Esophagus squamous epithelium (tissue), 4 donors: ENCODE data around the gene FBXW7.

Experiments
- CTCF ChIP-seq, 6 experiments: fragments of 450-650 bp in 4 of 6; fragments of 200-600 bp in 2 of 6; sonication (generic) in 2 of 6; IDR thresholded peaks; one replicate each; pipeline ENCODE4 v1.5.1; 2016 to 2019; ENCODE audit warnings: antibody characterized with exemption in 6 of 6, mild to moderate bottlenecking in 4 of 6, moderate library complexity in 4 of 6
- POLR2A ChIP-seq, 4 donors: fragments of 450-650 bp; IDR thresholded peaks; one replicate each; pipeline ENCODE4 v1.6.1; 2017; ENCODE audit warnings: antibody characterized with exemption in 4 of 4, mild to moderate bottlenecking in 4 of 4, moderate library complexity in 3 of 4

DNA sequence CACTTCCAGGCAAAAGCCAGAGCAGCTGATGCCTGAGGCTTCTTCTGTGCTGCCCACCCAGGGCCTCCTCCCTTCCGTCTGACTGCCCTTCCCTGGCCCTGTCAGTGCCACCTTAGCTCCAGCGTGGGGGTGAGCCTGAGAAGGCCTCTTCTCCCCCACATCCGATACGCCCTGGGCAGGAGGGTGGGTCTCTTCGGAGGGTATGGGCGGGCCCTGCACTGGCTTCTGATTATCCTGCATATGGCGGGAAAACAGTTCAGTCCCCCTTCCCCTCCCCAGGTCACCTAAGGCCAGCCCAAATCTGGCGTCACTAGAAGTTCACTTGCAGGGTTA lies 256.7 kb downstream of the FBXW7 start:
- TF ChIP-seq CTCF (IDR thresholded peaks at IDR 0.05) (no peak), POLR2A (IDR thresholded peaks at IDR 0.05) (no peak)
